ENCODE measurements around the gene HLA-F.

The HLA-F gene

DNA sequence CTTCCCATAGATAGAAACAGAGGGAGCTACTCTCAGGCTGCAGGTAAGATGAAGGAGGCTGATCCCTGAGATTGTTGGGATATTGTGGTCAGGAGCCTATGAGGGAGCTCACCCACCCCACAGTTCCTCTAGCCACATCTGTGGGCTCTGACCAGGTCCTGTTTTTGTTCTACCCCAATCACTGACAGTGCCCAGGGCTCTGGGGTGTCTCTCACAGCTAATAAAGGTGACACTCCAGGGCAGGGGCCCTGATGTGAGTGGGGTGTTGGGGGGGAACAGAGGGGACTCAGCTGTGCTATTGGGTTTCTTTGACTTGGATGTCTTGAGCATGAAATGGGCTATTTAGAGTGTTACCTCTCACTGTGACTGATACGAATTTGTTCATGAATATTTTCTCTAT is 2.8 kb downstream of the HLA-F start:
- peaks cover 5 to 12% of the 10 kb centered on the region in 2 donors for H3K4me1 ChIP-seq (ENCODE audit: control insufficient read depth in 1 of 2, insufficient read depth in 2 of 2, low read length in 2 of 2)
- H3K27ac ChIP-seq (ENCODE audit: low read length): no peak overlapping the region
- no peak overlapping the region for H3K4me3 ChIP-seq (ENCODE audit: low read depth in 1 of 2, low read length in 2 of 2)
- H3K9me3 ChIP-seq (ENCODE audit: control insufficient read depth in 1 of 2, low read length in 2 of 2): no peaks in the 10 kb centered on the region
- H3K36me3 ChIP-seq (ENCODE audit: control insufficient read depth in 1 of 2, insufficient read depth in 2 of 2, low read length in 2 of 2): peaks cover 21 to 25% of the 10 kb centered on the region in 2 donors
- no peaks in the 10 kb centered on the region for H3K27me3 ChIP-seq (ENCODE audit: low read depth, low read length)

DNA sequence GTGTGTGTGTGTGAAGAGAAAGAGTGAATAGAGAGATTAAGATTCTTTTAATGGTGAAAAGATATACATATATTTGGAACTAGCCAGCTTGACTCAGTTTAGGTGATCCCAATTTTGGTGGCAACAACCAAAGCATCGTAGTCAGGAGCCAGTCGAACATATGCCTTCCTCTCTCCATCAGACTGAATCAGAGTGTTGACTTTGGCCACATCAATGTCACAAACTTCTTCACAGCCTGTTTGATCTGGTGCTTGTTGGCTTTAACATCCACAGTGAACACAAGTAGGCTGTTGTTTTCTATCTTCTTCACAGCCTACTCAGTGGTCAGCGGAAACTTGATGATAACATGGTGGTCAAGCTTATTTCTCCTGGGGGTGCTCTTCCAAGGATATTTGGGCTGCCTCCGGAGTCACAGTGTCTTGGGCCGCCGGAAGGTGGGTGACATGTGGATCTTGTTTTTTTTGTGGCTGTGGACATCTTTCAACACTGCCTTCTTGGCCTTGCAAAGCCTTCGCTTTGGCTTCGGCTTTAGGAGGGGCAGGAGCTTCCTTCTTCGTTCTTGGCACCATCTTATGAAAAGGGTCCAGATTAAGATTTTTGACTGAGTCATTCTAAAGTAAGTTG is 3.4 kb downstream of the HLA-F start:
- H3K4me1 ChIP-seq (ENCODE audit: control insufficient read depth in 1 of 2, insufficient read depth in 2 of 2, low read length in 2 of 2): peaks cover 5 to 12% of the 10 kb centered on the region in 2 donors
- no peaks in the 10 kb centered on the region for H3K27me3 ChIP-seq (ENCODE audit: low read depth, low read length)
- peaks cover 21 to 25% of the 10 kb centered on the region in 2 donors for H3K36me3 ChIP-seq (ENCODE audit: control insufficient read depth in 1 of 2, insufficient read depth in 2 of 2, low read length in 2 of 2)
- H3K4me3 ChIP-seq (ENCODE audit: low read depth in 1 of 2, low read length in 2 of 2): no peak overlapping the region
- no peaks in the 10 kb centered on the region for H3K9me3 ChIP-seq (ENCODE audit: control insufficient read depth in 1 of 2, low read length in 2 of 2)
- no peak overlapping the region for H3K27ac ChIP-seq (ENCODE audit: low read length)

- no peaks in the 10 kb centered on the region for H3K9me3 ChIP-seq (ENCODE audit: control insufficient read depth in 1 of 2, low read length in 2 of 2)
- H3K36me3 ChIP-seq (ENCODE audit: control insufficient read depth in 1 of 2, insufficient read depth in 2 of 2, low read length in 2 of 2): peaks cover 21 to 25% of the 10 kb centered on the region in 2 donors
- H3K27ac ChIP-seq (ENCODE audit: low read length): no peak overlapping the region
- H3K27me3 ChIP-seq (ENCODE audit: low read depth, low read length): no peaks in the 10 kb centered on the region
- H3K4me1 ChIP-seq (ENCODE audit: control insufficient read depth in 1 of 2, insufficient read depth in 2 of 2, low read length in 2 of 2): peaks cover 5 to 12% of the 10 kb centered on the region in 2 donors
- H3K4me3 ChIP-seq (ENCODE audit: low read depth in 1 of 2, low read length in 2 of 2): no peak overlapping the region
Observed at GRCh38 chr6:29727637-29728036, 4.4 kb downstream of the HLA-F start.

- no peaks in the 10 kb centered on the region for H3K27me3 ChIP-seq (ENCODE audit: low read depth, low read length)
- no peak overlapping the region for H3K27ac ChIP-seq (ENCODE audit: low read length)
- H3K4me1 ChIP-seq (ENCODE audit: control insufficient read depth in 1 of 2, insufficient read depth in 2 of 2, low read length in 2 of 2): peaks cover 5 to 12% of the 10 kb centered on the region in 2 donors
- H3K9me3 ChIP-seq (ENCODE audit: control insufficient read depth in 1 of 2, low read length in 2 of 2): no peaks in the 10 kb centered on the region
- no peak overlapping the region for H3K4me3 ChIP-seq (ENCODE audit: low read depth in 1 of 2, low read length in 2 of 2)
- H3K36me3 ChIP-seq (ENCODE audit: control insufficient read depth in 1 of 2, insufficient read depth in 2 of 2, low read length in 2 of 2): peaks cover 21 to 25% of the 10 kb centered on the region in 2 donors
Observed at GRCh38 chr6:29728173-29728874, 5.1 kb downstream of the HLA-F start.

DNA sequence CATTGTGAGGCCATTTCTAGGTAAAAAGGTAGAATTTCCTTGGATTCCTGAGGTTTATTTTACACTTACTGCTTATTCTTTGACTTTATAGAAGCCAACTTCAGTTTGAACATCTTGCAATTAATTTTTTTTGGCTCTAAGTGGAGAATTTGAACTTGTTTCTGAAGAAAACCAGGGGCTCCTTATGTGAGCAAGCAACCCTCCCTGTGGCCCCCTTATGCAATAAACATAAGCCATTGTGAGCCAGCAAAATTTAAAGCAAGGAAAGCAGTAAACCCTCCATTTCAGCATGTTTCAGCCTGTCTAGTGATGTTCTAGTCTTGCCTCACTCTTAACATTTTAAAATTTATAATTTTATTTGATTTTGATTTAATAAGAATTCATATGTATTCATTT is 5.6 kb downstream of the HLA-F start:
- peaks cover 5 to 12% of the 10 kb centered on the region in 2 donors for H3K4me1 ChIP-seq (ENCODE audit: control insufficient read depth in 1 of 2, insufficient read depth in 2 of 2, low read length in 2 of 2)
- H3K36me3 ChIP-seq (ENCODE audit: control insufficient read depth in 1 of 2, insufficient read depth in 2 of 2, low read length in 2 of 2): peaks cover 21 to 25% of the 10 kb centered on the region in 2 donors
- no peaks in the 10 kb centered on the region for H3K27me3 ChIP-seq (ENCODE audit: low read depth, low read length)
- H3K27ac ChIP-seq (ENCODE audit: low read length): no peak overlapping the region
- no peak overlapping the region for H3K4me3 ChIP-seq (ENCODE audit: low read depth in 1 of 2, low read length in 2 of 2)
- no peaks in the 10 kb centered on the region for H3K9me3 ChIP-seq (ENCODE audit: control insufficient read depth in 1 of 2, low read length in 2 of 2)

- Histone ChIP-seq H3K9me3 (ENCODE audit: control insufficient read depth in 1 of 2, low read length in 2 of 2) (no peaks in the 10 kb centered on the region), H3K4me1 (ENCODE audit: control insufficient read depth in 1 of 2, insufficient read depth in 2 of 2, low read length in 2 of 2) (peaks cover 5% of the 10 kb centered on the region in 2 donors), H3K27me3 (ENCODE audit: low read depth, low read length) (no peaks in the 10 kb centered on the region), H3K27ac (ENCODE audit: low read length) (no peak overlapping the region), H3K36me3 (ENCODE audit: control insufficient read depth in 1 of 2, insufficient read depth in 2 of 2, low read length in 2 of 2) (peaks cover 21 to 24% of the 10 kb centered on the region in 2 donors), H3K4me3 (ENCODE audit: low read depth in 1 of 2, low read length in 2 of 2) (no peak overlapping the region)
Observed at GRCh38 chr6:29729774-29730328, 6.6 kb downstream of the HLA-F start.

DNA sequence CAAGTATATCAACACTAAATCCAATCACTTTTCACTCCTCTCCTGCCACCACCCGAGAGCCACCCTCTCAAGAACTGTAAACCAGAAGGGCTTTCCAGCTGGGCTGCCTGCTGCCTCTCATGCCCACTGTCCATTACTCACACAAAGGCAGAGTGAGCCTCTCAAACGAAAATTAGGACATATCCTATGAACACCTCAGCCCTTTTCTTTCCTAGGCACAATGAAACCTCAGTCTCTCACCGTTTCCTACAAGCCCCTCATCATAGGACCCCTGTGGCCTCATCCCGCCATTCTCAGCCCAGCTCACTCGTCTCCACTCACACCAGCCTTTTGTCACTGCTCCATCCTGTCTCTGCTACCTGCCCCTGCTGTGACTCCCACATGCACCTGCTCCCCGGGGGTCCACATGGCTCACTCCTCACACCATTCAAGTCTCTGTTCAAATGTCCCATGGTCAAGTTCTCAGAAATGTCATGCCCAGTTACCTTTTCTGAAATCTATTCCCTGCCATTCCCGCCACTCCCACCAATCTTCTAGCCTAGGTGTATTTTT is 7.4 kb downstream of the HLA-F start:
- Histone ChIP-seq H3K9me3 (ENCODE audit: control insufficient read depth in 1 of 2, low read length in 2 of 2) (no peaks in the 10 kb centered on the region), H3K27me3 (ENCODE audit: low read depth, low read length) (no peaks in the 10 kb centered on the region), H3K27ac (ENCODE audit: low read length) (no peak overlapping the region), H3K36me3 (ENCODE audit: control insufficient read depth in 1 of 2, insufficient read depth in 2 of 2, low read length in 2 of 2) (peaks cover 14 to 16% of the 10 kb centered on the region in 2 donors), H3K4me1 (ENCODE audit: control insufficient read depth in 1 of 2, insufficient read depth in 2 of 2, low read length in 2 of 2) (peaks cover 0 to 4% of the 10 kb centered on the region in 2 donors), H3K4me3 (ENCODE audit: low read depth in 1 of 2, low read length in 2 of 2) (no peak overlapping the region)

DNA sequence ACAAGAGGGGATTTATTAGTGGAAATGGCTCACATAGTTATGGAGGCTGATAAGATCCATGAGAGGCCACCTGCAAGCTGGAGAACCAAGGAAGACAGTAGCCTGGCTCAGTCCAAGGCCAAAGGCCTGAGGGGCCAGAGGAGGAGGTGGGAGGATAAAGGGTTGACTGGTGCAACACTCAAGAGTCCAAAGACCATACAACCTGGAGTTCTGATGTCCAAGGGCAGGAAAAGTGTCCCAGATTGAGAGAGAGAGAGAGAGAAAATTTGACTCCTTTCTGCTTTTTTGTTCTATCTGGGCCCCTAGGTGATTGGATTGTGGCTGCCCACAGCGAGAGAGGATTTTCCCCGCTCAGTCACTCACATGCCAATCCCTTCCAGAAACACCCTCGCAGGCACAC is 8.0 kb downstream of the HLA-F start:
- H3K4me1 ChIP-seq (ENCODE audit: control insufficient read depth in 1 of 2, insufficient read depth in 2 of 2, low read length in 2 of 2): no peaks in the 10 kb centered on the region
- no peak overlapping the region for H3K4me3 ChIP-seq (ENCODE audit: low read depth in 1 of 2, low read length in 2 of 2)
- no peak overlapping the region for H3K27ac ChIP-seq (ENCODE audit: low read length)
- H3K36me3 ChIP-seq (ENCODE audit: control insufficient read depth in 1 of 2, insufficient read depth in 2 of 2, low read length in 2 of 2): peaks cover 9 to 16% of the 10 kb centered on the region in 2 donors
- H3K27me3 ChIP-seq (ENCODE audit: low read depth, low read length): no peaks in the 10 kb centered on the region
- no peaks in the 10 kb centered on the region for H3K9me3 ChIP-seq (ENCODE audit: control insufficient read depth in 1 of 2, low read length in 2 of 2)

DNA sequence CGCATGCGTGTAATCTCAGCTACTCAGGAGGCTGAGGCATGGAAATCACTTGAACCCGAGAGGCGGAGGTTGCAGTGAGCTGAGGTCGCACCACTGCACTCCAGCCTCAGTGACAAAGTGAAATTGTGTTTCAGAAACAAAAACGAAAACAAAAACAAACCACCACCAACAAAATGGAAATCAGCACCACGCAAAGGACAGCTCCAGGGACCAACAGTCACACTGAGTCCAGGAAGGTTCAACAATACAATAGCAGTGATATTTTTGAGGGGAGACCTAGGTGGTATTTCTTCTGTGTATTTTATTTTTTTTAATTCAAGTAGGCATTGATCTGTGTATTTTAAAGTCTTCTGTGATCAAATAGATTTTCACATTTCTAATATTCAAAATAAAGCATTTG is 9.8 kb downstream of the HLA-F start:
- H3K4me1 ChIP-seq (ENCODE audit: control insufficient read depth in 1 of 2, insufficient read depth in 2 of 2, low read length in 2 of 2): no peaks in the 10 kb centered on the region
- H3K27me3 ChIP-seq (ENCODE audit: low read depth, low read length): no peaks in the 10 kb centered on the region
- H3K27ac ChIP-seq (ENCODE audit: low read length): no peak overlapping the region
- peaks cover under 1 to 5% of the 10 kb centered on the region in 2 donors for H3K36me3 ChIP-seq (ENCODE audit: control insufficient read depth in 1 of 2, insufficient read depth in 2 of 2, low read length in 2 of 2)
- H3K4me3 ChIP-seq (ENCODE audit: low read depth in 1 of 2, low read length in 2 of 2): no peak overlapping the region
- no peaks in the 10 kb centered on the region for H3K9me3 ChIP-seq (ENCODE audit: control insufficient read depth in 1 of 2, low read length in 2 of 2)

DNA sequence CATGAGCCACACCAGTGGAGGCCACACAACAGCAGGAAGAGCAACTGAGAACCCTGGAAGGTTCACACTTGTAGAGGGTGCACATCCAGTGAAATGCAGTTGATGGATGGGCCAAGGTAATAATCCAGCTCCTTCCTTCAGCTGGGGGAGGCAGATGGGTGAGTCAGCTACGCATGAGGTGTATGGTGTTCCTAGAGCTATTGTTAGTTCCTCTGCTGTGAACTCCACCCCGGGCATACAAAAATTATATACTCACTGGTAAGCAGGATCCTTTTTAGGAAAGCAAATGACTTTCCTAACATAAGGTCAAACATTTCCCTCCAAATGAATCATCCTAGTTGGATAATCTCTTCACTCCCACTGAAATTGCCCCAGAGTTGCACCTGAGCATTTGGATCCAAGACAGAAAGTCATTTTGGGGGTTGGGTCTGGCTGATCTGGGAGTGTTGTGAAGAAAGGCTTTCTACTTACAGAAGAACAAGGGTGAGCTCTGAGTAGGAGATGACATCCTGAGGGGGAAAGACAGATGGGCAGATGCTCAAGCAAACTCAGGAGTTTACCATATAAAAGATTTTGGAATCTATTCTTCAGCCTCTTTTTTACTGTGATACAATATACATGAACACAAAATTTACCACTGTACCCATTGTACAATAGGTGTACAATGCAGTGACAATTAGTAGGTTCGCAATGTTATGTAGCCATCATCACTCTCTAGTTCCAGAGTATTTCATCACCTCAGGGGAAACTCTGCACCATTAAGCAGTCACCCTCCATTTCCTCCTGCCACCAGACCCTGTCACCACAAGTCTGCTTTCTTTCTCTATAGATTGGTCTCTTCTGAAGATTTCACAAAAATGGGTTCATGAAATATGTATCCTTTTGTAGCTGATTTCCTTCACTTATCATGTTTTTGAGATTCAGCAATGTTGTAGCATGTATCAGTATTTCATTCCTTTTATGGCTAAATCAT is 11.1 kb downstream of the HLA-F start:
- H3K27me3 ChIP-seq (ENCODE audit: low read depth, low read length): no peaks in the 10 kb centered on the region
- no peaks in the 10 kb centered on the region for H3K9me3 ChIP-seq (ENCODE audit: control insufficient read depth in 1 of 2, low read length in 2 of 2)
- peaks cover 0 to 5% of the 10 kb centered on the region in 2 donors for H3K36me3 ChIP-seq (ENCODE audit: control insufficient read depth in 1 of 2, insufficient read depth in 2 of 2, low read length in 2 of 2)
- no peak overlapping the region for H3K27ac ChIP-seq (ENCODE audit: low read length)
- H3K4me1 ChIP-seq (ENCODE audit: control insufficient read depth in 1 of 2, insufficient read depth in 2 of 2, low read length in 2 of 2): no peaks in the 10 kb centered on the region
- H3K4me3 ChIP-seq (ENCODE audit: low read depth in 1 of 2, low read length in 2 of 2): no peak overlapping the region
